ENCODE measurements around the gene EIF2B5. TPM values are rescaled to one million over a fixed set of nuclear protein-coding genes. Genes with fewer than 3 reads are reported as not detected.
A peak's percentile ranks its signal among the peaks of the same experiment; 100 is the strongest.

The EIF2B5 gene
- total RNA-seq, 2 experiments from 2014 or later = 46.4 to 60.6 TPM

GRCh38 chr3:184129012-184129411, 6.1 kb upstream of the EIF2B5 start:
- POLR2A ChIA-PET = no interaction called here
- CTCF ChIA-PET = interaction anchor here (0.6 kb wide), 1 partner anchor 244 kb away, joined by 3 read pairs; no protein-coding TSS in a partner anchor
- DNase-seq = peak; percentile 41

GRCh38 chr3:184132945-184133344, 2.2 kb upstream of the EIF2B5 start:
- DNase-seq (no peak), ATAC-seq (no peak)
- H3K4me1 Mint-ChIP-seq = peaks cover 27% of the 10 kb centered on the region
- H3K4me3 Mint-ChIP-seq = no peak overlapping the region
- no peaks in the 10 kb centered on the region for H3K9me3 Mint-ChIP-seq (ENCODE audit: low read depth)
- CTCF ChIA-PET = interaction anchor here (0.7 to 1.4 kb wide), 3 partner anchors 115 to 1367 kb away, joined by 3 read pairs; partner anchors contain the start of gene ABCC5
- H3K27me3 Mint-ChIP-seq = no peaks in the 10 kb centered on the region
- POLR2A ChIA-PET = no interaction called here
- H3K27ac Mint-ChIP-seq = no peak overlapping the region
- intact Hi-C loops (cut with DNase I, micrococcal nuclease) = loop anchor here in 1 of 2 experiments (10.0 kb wide), 1 partner anchor 238 kb away; no protein-coding TSS in a partner anchor
- peaks cover 12% of the 10 kb centered on the region for H3K36me3 Mint-ChIP-seq (ENCODE audit: low read depth)

More at GRCh38 chr3:184129012-184129411, 6.1 kb upstream of the EIF2B5 start:
- no peaks in the 10 kb centered on the region for H3K9me3 Mint-ChIP-seq (ENCODE audit: low read depth)
- no peak overlapping the region for H3K4me3 Mint-ChIP-seq
- H3K27me3 Mint-ChIP-seq = no peaks in the 10 kb centered on the region
- intact Hi-C loops (cut with DNase I, micrococcal nuclease) = no loop called here
- peaks cover 7% of the 10 kb centered on the region for H3K4me1 Mint-ChIP-seq
- peak; percentile 63 for ATAC-seq
- H3K27ac Mint-ChIP-seq = no peak overlapping the region
- H3K36me3 Mint-ChIP-seq (ENCODE audit: low read depth) = no peaks in the 10 kb centered on the region

DNA sequence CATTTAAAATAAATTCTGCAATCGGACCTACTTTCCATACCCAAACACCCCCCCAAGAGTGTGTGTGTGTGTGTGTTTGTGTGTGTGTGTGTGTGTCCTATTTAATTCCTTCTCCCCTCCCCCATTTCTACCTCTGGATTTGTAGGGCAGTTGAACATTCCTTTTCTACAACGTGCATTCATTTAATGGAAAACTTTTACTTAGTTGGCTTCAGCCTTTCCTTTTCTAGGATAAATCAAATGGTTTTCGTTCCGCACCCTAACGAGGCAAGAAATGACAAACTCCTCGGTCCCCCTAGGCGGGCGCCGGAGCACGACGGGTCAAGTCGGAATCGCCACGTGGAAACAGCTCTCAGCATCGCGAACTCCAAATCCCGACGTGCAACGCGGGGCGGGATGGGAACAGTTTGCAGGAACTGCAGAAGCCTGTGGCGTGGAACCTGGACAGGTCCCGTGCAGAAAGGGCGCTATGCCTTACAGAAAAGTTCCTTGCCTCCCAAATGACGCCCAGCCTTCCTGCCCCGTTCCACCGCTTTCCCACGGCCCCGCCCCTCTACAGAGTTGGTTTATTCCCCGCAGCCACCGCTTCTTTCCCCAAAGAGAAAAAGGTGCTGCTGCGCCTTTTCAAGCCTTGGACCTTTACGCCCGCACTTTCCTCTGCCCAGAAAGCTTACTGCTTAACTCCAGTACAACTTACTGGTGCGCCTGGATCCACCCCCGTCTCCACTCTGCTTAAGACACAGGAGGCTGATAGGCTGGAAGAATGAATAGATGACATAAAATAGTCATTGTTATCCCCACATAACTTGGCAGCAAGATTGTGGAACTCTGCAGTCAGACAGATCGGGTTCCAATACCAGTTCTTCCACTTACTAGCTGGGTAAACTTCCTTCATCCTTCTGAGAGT, 1.1 kb upstream of the EIF2B5 start:
- intact Hi-C loops (cut with DNase I, micrococcal nuclease) = loop anchor here (2.0 to 10.0 kb wide), 3 partner anchors 21 to 239 kb away; partner anchors contain the start of gene DVL3 (in 1 of the 2)
- peaks cover 29% of the 10 kb centered on the region for H3K4me1 Mint-ChIP-seq
- H3K27ac Mint-ChIP-seq = peak overlapping the region; percentile 92
- DNase-seq = peak; percentile 76
- CTCF ChIA-PET = interaction anchor here (0.8 to 3.0 kb wide), 7 partner anchors 9 to 153 kb away, joined by 3 to 11 read pairs (median 4); partner anchors contain the start of genes ABCC5 and AP2M1
- peaks cover 14% of the 10 kb centered on the region for H3K36me3 Mint-ChIP-seq (ENCODE audit: low read depth)
- peak overlapping the region; percentile 97 for H3K4me3 Mint-ChIP-seq
- no peaks in the 10 kb centered on the region for H3K9me3 Mint-ChIP-seq (ENCODE audit: low read depth)
- no peaks in the 10 kb centered on the region for H3K27me3 Mint-ChIP-seq
- ATAC-seq = peak; percentile 24
- POLR2A ChIA-PET = interaction anchor here (0.5 to 0.9 kb wide), 3 partner anchors 22 to 420 kb away, joined by 3 to 7 read pairs (median 5); no protein-coding TSS in a partner anchor

DNA sequence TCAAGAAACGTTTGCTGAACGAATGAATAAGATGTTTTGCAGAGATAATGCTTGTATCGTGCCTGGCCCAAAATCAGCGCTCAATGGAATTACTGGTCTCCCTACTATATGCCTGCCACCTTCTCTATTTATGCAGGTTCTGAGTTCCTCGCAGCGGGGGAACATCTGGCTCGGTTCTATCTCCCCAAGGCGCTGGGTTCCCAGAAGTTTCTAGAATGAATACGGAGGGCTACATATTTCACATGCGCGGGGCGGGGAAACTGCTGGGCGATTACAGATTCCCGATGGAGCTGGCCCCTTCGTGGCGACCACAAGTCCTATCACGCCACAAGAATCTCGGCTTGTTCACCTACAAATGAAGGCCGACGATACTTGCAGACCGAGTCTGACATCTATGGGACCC, 411 bp upstream of the EIF2B5 start:
- H3K36me3 Mint-ChIP-seq (ENCODE audit: low read depth) = peaks cover 14% of the 10 kb centered on the region
- intact Hi-C loops (cut with DNase I, micrococcal nuclease) = loop anchor here (1.0 to 10.0 kb wide), 11 partner anchors 20 to 497 kb away; partner anchors contain the start of genes ABCF3 (in 2 of the 2), AP2M1 (in 2 of the 2), DVL3 (in 2 of the 2) and EEF1AKMT4 (in 2 of the 2)
- CTCF ChIA-PET = interaction anchor here (1.0 to 3.0 kb wide), 5 partner anchors 10 to 49 kb away, joined by 3 to 11 read pairs (median 4); partner anchors contain the start of gene AP2M1
- no peak for DNase-seq
- H3K9me3 Mint-ChIP-seq (ENCODE audit: low read depth) = no peaks in the 10 kb centered on the region
- no peaks in the 10 kb centered on the region for H3K27me3 Mint-ChIP-seq
- POLR2A ChIA-PET = interaction anchor here (0.5 kb wide), 1 partner anchor 421 kb away, joined by 7 read pairs; no protein-coding TSS in a partner anchor
- peak overlapping the region; percentile 92 for H3K27ac Mint-ChIP-seq
- peak overlapping the region; percentile 97 for H3K4me3 Mint-ChIP-seq
- H3K4me1 Mint-ChIP-seq = peaks cover 29% of the 10 kb centered on the region
- peak; percentile 35 for ATAC-seq

- CTCF ChIA-PET = interaction anchor here (0.9 to 3.0 kb wide), 3 partner anchors 9 to 243 kb away, joined by 4 to 11 read pairs (median 4); no protein-coding TSS in a partner anchor
- no peak for ATAC-seq
- peak overlapping the region; percentile 92 for H3K27ac Mint-ChIP-seq
- peaks cover 29% of the 10 kb centered on the region for H3K4me1 Mint-ChIP-seq
- H3K9me3 Mint-ChIP-seq (ENCODE audit: low read depth) = no peaks in the 10 kb centered on the region
- intact Hi-C loops (cut with DNase I, micrococcal nuclease) = loop anchor here (1.0 to 10.0 kb wide), 11 partner anchors 19 to 499 kb away; partner anchors contain the start of genes ABCF3 (in 2 of the 2), AP2M1 (in 2 of the 2), DVL3 (in 2 of the 2) and EEF1AKMT4 (in 2 of the 2)
- POLR2A ChIA-PET = no interaction called here
- peak overlapping the region; percentile 97 for H3K4me3 Mint-ChIP-seq
- H3K36me3 Mint-ChIP-seq (ENCODE audit: low read depth) = peaks cover 20% of the 10 kb centered on the region
- H3K27me3 Mint-ChIP-seq = no peaks in the 10 kb centered on the region
- no peak for DNase-seq
These were observed 728 bp downstream of the EIF2B5 start for GRCh38 chr3:184135911-184136260.

DNA sequence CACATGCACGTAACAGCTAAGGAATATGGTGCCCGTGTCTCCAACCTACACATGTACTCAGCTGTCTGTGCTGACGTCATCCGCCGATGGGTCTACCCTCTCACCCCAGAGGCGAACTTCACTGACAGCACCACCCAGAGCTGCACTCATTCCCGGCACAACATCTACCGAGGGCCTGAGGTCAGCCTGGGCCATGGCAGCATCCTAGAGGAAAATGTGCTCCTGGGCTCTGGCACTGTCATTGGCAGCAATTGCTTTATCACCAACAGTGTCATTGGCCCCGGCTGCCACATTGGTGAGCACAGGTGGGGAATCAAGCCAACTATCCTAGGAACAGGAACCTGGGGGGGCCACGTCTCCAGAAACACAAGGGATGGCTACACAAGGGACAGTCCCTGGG, 5.3 kb downstream of the EIF2B5 start:
- no peaks in the 10 kb centered on the region for H3K27me3 Mint-ChIP-seq
- CTCF ChIA-PET = no interaction called here
- H3K9me3 Mint-ChIP-seq (ENCODE audit: low read depth) = no peaks in the 10 kb centered on the region
- H3K4me1 Mint-ChIP-seq = peaks cover 21% of the 10 kb centered on the region
- peaks cover 57% of the 10 kb centered on the region for H3K36me3 Mint-ChIP-seq (ENCODE audit: low read depth)
- no peak overlapping the region for H3K4me3 Mint-ChIP-seq
- DNase-seq (no peak), ATAC-seq (no peak)
- intact Hi-C loops (cut with DNase I, micrococcal nuclease) = loop anchor here in 1 of 2 experiments (1.0 kb wide), 1 partner anchor 47 kb away; no protein-coding TSS in a partner anchor
- POLR2A ChIA-PET = no interaction called here
- H3K27ac Mint-ChIP-seq = no peak overlapping the region

GRCh38 chr3:184142199-184142598, 7.0 kb downstream of the EIF2B5 start:
- Mint-ChIP-seq H3K27me3 (no peaks in the 10 kb centered on the region), H3K9me3 (ENCODE audit: low read depth) (no peaks in the 10 kb centered on the region), H3K27ac (no peak overlapping the region), H3K4me3 (no peak overlapping the region), H3K4me1 (peaks cover 8% of the 10 kb centered on the region), H3K36me3 (ENCODE audit: low read depth) (peaks cover 57% of the 10 kb centered on the region)
- DNase-seq (no peak), ATAC-seq (no peak)
- POLR2A ChIA-PET = no interaction called here
- CTCF ChIA-PET = no interaction called here
- intact Hi-C loops (cut with DNase I, micrococcal nuclease) = no loop called here

- CTCF ChIA-PET = no interaction called here
- Mint-ChIP-seq H3K27me3 (no peaks in the 10 kb centered on the region), H3K9me3 (ENCODE audit: low read depth) (no peaks in the 10 kb centered on the region), H3K27ac (no peak overlapping the region), H3K4me1 (no peaks in the 10 kb centered on the region), H3K4me3 (no peak overlapping the region), H3K36me3 (ENCODE audit: low read depth) (peaks cover 49% of the 10 kb centered on the region)
- intact Hi-C loops (cut with DNase I, micrococcal nuclease) = no loop called here
- DNase-seq (no peak), ATAC-seq (no peak)
- POLR2A ChIA-PET = no interaction called here
These were observed 8.2 kb downstream of the EIF2B5 start for GRCh38 chr3:184143327-184143726.

GRCh38 chr3:184144505-184144904, 9.3 kb downstream of the EIF2B5 start:
- intact Hi-C loops (cut with DNase I, micrococcal nuclease) = no loop called here
- no peaks in the 10 kb centered on the region for H3K9me3 Mint-ChIP-seq (ENCODE audit: low read depth)
- no peak overlapping the region for H3K4me3 Mint-ChIP-seq
- ATAC-seq (no peak), DNase-seq (no peak)
- peaks cover 49% of the 10 kb centered on the region for H3K36me3 Mint-ChIP-seq (ENCODE audit: low read depth)
- ChIA-PET POLR2A (interaction anchor here (0.9 kb wide), 1 partner anchor 9 kb away, joined by 3 read pairs; no protein-coding TSS in a partner anchor), CTCF (interaction anchor here (1.0 to 1.9 kb wide), 6 partner anchors 9 to 143 kb away, joined by 3 to 11 read pairs (median 5); partner anchors contain the start of genes EEF1AKMT4 and EIF2B5)
- H3K27ac Mint-ChIP-seq = no peak overlapping the region
- H3K4me1 Mint-ChIP-seq = no peaks in the 10 kb centered on the region
- H3K27me3 Mint-ChIP-seq = no peaks in the 10 kb centered on the region

- CTCF ChIA-PET = interaction anchor here (0.6 to 1.9 kb wide), 12 partner anchors 9 to 378 kb away, joined by 3 to 11 read pairs (median 3); partner anchors contain the start of genes ABCF3, EEF1AKMT4 and EIF2B5
These were observed 10.0 kb downstream of the EIF2B5 start for GRCh38 chr3:184145111-184145524.

DNA sequence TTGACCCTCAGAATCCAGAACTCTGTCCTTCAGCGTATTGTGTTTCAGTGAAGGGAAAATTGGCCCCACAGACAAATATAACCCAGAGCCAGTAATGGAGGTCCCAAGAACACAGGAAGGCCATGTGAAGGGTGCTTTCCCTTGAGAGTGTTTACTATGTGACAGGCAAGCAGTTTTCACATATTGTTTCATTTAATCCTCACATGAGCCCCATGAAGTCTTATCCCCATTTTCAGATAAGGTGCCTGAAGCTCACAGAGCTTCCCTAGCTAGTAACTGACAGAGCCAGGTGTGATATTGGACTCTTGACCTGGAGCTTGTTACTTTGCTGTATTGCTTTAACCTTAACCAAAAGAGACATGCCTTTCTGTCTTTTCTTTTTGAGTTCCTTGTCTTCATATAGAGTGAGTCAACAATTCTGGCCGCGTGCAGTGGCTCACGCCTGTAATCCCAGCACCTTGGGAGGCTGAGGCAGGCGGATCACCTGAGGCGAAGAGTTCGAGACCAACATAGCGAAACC, 10.7 kb downstream of the EIF2B5 start:
- ChIA-PET CTCF (interaction anchor here (0.6 to 1.9 kb wide), 9 partner anchors 10 to 379 kb away, joined by 3 to 11 read pairs (median 4); partner anchors contain the start of genes ABCF3 and EIF2B5), POLR2A (no interaction called here)
- H3K36me3 Mint-ChIP-seq (ENCODE audit: low read depth) = peaks cover 43% of the 10 kb centered on the region
- ATAC-seq = no peak
- H3K27me3 Mint-ChIP-seq = no peaks in the 10 kb centered on the region
- DNase-seq = no peak
- H3K9me3 Mint-ChIP-seq (ENCODE audit: low read depth) = no peaks in the 10 kb centered on the region
- H3K4me1 Mint-ChIP-seq = no peaks in the 10 kb centered on the region
- H3K27ac Mint-ChIP-seq = no peak overlapping the region
- intact Hi-C loops (cut with DNase I, micrococcal nuclease) = loop anchor here in 1 of 2 experiments (1.0 kb wide), 1 partner anchor 143 kb away; no protein-coding TSS in a partner anchor
- H3K4me3 Mint-ChIP-seq = no peak overlapping the region

More at GRCh38 chr3:184145111-184145524, 10.0 kb downstream of the EIF2B5 start:
- peak; percentile 81 for ATAC-seq
- no peaks in the 10 kb centered on the region for H3K27me3 Mint-ChIP-seq
- intact Hi-C loops (cut with DNase I, micrococcal nuclease) = loop anchor here in 1 of 2 experiments (1.0 kb wide), 1 partner anchor 144 kb away; no protein-coding TSS in a partner anchor
- H3K4me1 Mint-ChIP-seq = no peaks in the 10 kb centered on the region
- no peak overlapping the region for H3K27ac Mint-ChIP-seq
- H3K36me3 Mint-ChIP-seq (ENCODE audit: low read depth) = peaks cover 47% of the 10 kb centered on the region
- no peaks in the 10 kb centered on the region for H3K9me3 Mint-ChIP-seq (ENCODE audit: low read depth)
- H3K4me3 Mint-ChIP-seq = no peak overlapping the region
- POLR2A ChIA-PET = interaction anchor here (0.9 kb wide), 1 partner anchor 9 kb away, joined by 3 read pairs; no protein-coding TSS in a partner anchor
- DNase-seq = peak; percentile 59

Data from activated CD4-positive, alpha-beta T cell treated with anti-CD3 and anti-CD28 coated beads for 36 hours (primary cell).